ENCODE measurements around the gene CDH20.

Gene CDH20

DNA sequence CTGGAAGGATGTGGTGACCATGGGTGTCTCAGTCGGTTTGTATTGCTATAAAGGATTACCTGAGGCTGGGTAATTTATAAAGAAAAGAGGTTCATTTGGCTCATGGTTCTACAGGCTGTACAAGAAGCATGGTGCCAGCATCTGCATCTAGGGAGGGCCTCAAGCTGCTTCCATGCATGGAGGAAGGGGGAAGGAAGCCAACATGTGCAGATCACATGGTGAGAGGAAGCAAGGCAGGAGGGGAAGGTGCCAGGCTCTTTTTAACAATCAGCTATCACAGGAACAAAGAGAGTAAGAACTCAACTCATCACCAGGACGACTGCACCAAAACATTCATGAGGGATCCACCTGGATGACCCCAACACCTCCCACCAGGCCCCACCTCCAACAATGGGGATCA is 209.4 kb downstream of the CDH20 start:
- no peak for DNase-seq

DNA sequence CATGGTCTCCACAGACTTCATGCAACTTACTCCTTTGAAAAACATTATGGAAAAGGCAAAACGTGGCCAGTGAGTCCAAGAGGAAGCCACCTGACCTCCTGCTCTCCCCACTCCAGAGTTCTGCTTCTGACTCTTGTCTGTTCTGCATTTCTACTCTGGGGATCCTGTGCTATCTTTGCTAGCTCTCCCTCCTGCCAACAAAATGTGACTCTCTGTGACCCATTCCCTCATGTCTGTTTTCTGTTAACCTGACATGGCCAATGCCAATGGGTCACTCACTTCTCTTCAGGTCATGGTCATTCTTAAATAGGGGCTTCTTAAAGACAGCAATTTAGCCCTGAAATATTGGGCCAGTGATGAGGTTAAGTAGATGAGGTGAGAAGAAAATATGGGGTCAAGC is 210.3 kb downstream of the CDH20 start:
- DNase-seq, result no peak

DNA sequence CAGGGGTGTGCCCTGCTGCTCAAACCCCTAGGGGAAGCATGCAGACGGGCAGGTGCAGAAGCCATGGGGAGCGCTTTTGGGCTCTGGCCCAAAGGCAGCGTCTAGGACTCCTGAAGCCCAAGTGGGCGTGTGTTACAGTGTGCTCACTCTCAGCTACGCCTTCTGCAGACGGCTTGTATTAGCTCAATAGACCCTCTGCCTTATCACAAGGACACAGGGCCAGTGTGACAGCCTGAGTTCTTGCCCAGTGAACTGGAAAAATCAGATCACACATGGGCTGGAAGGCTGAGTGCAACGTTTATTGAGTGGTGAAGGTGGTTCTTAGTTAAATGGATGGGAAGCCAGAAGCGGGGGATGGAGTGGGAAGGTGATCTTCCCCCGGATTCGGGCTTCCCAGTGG is 210.9 kb downstream of the CDH20 start:
- no peak for DNase-seq

DNA sequence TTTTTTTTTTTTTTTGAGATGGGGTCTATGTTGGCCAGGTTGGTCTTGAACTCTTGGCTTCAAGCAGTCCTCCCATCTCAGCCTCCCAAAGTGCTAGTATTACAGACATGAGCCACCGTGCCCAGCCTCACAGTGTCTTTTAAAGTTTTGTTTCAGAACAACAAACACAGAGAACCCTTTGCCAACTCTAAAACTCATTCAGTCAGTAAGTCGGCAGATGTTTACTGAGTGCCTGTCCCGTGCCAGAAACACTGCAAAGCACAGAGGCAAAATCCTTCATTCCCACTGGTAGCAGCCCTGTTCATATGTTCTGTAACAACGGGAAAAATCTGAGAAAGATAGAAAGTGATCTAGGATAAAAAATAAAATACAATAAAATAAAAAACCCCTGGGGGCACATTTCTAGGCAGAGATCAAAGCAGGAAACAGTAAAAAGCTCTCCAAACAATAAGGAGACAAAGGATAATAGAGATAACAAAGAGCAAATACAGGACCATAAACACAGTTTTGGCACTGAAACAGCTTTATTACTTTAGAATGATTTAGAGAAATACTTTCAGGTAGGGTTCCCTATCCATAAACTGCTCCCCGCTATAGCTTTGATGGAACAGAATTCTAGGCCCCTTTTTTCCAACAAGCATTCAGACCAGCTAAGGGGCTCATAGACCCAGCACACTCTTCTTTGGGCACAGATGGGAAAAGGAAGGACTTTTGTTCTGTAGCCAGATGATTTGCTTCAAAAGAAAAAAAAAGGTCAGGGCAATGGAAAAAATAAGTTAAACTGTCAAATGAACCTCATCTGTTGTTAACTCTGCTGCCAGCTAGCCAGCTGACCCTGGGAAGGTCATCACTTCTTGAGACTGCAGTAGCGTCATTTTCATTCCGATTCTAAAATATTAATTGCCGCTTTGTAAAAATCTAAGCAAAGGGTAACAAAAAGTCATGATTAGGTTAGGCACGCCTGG is 212.3 kb downstream of the CDH20 start:
- DNase-seq, result no peak

DNA sequence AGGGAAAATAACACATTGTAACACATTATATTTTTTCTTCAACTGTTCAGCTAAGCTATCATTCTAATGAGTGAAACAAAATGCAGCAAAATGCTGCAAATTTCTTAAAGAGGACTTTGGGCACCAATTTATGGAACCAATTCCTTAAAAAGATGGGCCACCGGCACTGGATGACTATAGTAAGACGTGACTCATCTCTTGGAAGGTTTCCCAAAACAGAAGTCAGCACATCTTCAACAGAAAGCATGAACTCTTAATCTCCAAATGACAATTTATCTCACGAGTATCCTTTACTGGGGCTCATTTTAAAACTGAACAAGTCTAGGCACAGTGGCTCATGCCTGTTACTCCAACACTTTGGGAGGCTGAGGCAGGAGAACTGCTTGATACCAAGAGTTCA is 213.4 kb downstream of the CDH20 start:
- no peak for DNase-seq

DNA sequence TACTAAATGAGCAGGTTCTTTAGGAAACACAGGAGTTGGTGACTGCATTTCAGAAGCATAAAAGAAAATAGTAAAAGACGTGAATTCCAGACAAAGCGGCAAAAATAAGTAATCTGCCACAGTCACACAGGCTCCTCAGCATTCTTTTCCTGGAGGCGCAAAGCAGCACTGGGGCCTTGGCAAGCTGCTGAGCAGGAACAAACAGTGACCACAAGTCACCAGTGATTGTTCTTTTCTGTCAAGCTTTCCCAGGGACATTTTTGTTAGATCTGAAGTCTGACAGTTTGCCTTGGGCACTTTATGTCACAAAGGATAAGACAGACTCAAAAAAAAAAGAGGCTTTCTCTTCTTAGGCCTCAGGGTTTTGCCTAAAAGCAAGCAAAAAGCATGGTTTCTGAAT is 216.2 kb downstream of the CDH20 start:
- no peak for DNase-seq

DNA sequence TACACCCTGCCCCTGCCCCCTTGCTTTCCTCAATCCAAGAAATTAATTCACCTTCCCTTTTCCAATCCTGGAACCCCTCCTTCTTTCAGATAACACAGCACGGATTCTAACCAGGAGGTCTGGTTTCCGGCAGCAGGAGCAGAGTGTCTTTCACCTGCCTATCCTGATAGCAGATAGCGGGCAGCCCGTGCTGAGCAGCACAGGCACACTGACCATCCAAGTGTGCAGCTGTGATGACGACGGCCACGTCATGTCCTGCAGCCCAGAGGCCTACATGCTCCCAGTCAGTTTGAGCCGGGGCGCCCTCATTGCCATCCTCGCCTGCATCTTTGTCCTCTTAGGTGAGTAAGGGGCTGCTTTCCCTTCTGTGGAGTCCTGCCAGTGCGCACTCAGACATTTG is 216.7 kb downstream of the CDH20 start:
- no peak for DNase-seq

DNA sequence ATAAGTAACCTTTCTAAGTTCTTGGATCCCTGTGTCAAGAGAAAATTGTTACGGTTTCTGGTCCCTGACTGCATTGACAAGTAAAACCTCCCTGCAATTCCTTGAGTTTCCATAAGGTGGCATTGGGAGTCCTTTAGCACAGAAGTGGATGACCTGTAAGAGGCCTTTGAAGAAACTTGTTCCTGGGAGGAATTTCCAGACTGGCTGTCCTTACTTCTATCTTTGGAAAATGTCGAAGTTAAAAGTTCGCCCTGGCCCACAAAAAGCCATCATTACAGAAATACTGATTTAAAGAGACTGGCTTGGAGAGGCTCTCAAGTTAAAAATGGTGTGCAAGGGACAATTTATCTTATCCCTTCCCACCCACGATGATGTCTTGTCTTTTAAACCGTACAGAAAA is 218.4 kb downstream of the CDH20 start:
- DNase-seq, result peak; percentile 52

DNA sequence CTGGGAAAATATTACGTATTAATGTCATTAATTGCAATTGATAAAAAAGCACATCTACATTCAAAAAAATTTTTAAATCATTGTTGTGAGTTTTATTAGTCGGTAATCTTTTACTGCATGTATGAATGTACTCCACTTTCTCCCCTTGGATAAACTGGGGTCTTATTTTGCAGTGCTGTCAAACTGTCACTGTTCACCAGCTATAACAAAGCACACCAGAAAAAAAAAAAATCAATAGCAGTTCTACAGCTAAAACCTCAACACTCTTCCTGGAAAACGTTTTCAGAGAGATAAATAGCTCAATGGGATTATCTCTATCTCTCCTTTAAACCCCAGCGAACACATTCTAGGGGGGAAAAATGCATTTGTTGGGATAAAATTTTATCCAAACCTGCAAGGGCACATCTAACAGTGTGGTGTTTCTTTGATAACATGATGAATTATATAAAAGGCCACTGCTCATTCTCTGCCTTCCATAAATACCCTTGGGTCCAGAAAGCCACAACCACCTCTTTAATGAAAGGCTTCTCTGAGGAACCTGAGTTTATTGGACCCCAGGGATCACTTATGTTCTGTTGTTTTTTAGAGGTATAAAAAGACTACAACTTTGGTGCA is 219.9 kb downstream of the CDH20 start:
- no peak for DNase-seq

DNA sequence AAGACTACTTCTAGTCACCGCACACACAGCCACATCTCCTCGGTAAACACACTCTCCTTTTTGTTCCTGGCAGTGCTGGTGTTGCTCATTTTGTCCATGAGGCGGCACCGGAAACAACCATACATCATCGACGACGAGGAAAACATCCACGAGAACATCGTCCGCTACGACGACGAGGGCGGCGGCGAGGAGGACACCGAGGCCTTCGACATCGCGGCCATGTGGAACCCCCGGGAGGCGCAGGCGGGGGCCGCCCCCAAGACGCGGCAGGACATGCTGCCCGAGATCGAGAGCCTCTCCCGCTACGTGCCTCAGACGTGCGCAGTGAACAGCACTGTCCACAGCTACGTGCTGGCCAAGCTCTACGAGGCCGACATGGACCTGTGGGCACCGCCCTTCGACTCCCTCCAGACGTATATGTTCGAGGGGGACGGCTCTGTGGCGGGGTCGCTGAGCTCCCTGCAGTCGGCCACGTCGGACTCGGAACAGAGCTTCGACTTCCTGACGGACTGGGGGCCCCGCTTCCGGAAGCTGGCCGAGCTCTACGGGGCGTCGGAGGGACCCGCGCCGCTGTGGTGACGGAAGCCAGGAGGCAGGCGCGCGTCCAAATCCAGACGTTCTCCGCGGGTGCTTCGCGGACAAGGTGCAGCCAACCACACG is 221.0 kb downstream of the CDH20 start:
- DNase-seq, result no peak

DNA sequence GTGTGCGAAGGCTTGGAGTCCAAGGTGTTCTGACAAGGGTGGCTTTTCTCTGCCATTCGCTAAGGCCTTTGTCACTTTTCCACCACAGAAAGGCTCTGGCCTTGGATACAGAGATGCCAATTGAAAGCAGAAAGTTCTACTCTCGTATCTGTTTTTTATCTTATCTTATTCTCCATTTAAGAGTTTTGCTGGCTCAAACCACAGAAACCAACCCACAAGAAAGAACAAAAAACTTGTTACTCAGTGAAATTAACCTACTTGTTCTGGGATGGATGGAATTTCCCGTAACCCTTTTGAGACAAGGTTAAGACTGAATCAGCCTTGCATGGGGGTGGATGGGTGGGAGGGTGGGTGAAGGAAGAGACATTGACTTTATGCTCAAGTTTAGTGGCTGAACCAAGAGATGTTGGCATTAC is 221.7 kb downstream of the CDH20 start:
- no peak for DNase-seq

DNA sequence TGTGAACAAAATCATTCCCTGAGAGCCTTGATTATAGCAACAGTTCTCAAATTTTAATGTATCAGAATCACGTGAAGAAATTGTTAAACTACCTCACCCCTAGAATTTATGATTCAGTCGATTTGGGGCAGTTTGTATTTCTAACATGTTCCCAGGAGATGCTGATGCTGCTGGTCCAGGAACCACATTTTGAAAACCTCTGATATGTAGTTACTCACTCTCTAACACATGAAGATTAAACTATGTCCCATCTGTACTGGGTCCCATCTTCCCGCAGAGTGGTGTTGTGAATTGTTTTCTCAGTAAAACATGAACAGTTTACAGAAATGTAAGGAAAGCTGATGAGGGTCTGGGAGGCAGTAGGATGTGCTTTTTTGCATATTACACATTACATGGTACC is 223.1 kb downstream of the CDH20 start:
- DNase-seq, result no peak

DNA sequence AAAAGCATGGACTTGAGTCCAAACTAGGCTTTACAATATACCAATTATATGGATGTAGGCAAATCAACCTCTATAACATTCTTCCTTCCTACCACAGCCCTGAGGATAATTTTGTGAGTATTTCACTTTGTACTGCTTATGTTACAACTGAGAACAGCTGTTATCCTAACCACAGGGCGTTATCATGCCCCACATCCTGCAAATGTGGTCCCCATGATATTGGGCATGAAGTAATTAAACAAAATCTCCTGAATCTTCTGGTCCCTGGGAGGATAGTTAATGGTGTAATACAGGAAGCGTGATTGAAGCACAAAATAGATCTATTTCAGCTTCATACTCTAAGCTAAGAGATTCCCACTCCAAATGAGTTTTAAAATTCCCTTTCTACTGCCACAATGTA is 223.6 kb downstream of the CDH20 start:
- no peak for DNase-seq

DNA sequence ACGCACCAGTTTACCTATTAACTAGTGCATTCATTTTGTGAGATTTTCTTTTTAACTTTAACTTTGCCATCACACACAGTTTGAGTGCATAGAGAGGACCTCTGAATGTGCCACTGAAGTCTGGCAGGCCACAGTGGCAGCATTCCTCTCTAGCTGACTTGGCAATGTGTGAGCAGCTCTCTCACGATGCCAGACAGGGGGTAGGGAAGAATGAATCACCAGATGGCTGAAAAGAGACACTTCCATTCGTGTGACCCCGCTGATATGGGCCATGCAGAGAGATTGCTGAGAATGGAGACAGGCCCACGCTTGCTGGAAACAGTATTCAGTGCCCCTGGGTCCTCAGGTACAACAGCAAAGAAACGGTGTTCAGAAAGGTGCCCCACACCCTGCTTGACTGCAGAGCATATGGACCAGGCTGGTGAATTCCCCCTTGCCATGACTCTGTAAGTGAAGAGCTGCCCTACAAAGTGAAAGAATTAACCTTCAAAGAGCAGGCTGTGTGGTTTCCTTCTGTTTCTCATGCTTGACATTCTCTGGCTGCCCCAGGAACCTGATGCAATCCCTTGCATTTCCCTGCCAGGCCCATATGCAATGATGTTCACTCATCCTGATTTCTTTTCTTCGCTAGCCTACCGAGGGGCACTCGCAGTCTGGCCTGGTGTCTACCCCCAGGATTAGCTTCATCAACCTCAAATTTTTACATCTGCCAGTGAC is 236.1 kb downstream of the CDH20 start:
- DNase-seq, result no peak

DNA sequence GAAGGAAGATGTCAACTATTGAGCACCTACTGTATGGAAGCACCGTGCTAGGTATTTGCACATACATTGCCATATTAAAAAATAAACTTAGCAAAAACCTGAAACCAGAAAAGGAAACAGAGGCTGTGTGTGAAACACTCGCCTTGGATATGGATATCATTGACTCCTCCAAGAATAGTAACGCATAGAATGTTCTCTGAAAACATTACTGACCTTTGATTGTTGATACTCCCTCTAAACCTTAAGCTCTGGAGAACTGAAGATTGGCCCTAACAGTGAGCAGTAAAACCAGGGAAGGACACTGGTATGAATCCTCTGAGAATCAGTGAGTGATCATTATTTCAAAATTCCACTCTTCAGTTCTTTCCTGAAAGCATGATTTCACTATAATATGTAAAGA is 236.8 kb downstream of the CDH20 start:
- DNase-seq, result no peak

DNA sequence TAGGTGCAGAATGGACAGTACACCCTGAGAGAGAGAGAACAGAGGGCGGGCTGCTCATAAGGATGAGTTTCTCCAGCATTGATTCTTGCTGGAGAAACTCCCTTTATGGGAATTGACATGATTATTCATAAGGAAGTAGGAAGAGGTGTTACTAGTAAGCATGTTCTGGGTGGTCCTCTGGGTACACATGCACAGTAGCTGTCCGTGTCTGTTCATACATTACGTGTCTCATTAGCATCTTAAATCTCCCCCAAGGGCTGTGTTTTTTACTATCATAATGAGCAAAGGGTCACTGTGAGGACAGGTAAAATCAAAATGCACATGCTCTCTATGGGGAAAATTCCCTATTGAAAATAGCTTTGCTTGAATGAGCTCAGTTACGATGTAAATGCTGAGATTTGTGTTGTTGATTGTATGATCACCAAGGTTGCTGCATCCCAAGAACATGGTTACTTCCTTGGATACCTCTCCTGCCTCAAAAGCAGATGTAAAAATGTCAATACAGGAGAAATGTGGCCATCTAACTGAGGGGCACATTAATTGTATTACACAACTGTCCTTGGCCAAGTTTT is 238.9 kb downstream of the CDH20 start:
- no peak for DNase-seq

DNA sequence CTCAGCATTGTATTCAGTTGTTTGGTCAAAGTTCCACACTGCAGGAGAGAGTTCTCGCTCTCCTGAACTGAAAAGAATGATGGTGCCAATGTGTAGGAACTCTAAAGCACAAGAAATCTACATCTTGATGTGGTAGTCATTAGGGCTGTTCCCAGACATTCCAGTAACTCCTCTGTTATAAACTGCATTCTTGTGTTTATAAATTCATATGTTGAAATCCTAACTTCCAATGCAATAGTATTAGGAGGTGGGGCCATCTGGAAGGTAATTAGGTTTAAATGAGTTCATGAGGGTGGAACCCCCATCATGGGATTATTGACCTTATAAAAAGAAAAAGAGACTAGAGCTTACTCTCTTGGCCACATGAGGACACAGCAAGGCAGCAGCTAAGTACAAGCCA is 239.6 kb downstream of the CDH20 start:
- no peak for DNase-seq

DNA sequence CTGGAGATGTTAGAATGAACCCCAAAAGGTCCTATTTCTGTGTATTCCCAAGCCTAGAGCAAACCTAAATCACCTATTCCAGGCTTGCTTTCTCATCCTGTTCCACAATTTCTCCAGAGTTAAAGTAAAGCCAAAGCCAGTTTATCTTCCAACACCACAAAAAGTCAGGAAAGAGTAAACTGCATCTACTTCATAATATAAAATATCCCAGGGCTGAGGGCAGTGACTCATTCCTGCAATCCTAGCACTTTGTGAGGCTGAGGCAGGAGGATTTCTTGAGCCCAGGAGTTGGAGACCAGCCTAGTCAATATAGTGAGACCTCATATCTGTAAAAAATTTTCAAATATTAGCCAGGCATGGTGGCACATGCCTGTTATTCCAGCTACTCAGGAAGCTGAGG is 241.4 kb downstream of the CDH20 start:
- DNase-seq, result no peak

DNA sequence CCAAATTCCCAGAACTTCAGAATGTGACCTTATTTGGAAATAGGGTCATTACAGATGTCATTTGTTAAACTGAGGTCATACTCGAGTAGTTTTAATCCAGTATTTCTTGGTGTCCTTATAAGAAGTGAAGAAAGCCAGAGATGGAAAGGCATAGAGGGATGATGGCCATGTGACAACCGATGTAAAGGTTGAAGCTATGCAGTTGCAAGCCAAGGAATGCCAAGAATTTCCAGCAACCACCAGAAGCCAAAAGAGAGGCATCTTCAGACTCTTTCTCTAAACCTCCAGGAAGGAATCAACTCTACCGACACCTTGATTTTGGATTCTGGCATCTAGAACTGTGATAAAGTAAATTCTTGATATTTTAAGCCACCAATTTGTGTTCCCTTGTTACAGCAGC is 242.2 kb downstream of the CDH20 start:
- DNase-seq, result no peak

DNA sequence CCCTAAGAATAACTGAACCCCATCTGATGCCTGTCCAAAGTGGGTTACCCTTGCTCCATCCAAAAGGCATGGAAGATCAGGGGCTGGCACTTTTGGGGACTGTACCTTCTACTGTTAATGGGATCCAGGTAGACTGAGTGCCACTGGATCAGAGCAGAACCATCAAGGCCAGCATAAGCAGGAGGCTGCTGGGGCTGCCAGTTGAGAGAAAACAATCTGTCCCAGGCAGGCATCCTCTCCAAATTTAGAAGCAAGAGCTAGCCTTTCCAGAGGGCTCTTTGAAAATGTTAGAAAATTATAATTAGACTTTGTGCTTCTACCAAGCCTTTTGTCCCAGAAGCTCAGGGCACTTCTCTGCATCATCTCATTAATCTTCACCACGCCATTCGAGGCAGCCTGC is 245.6 kb downstream of the CDH20 start:
- DNase-seq, result no peak

DNA sequence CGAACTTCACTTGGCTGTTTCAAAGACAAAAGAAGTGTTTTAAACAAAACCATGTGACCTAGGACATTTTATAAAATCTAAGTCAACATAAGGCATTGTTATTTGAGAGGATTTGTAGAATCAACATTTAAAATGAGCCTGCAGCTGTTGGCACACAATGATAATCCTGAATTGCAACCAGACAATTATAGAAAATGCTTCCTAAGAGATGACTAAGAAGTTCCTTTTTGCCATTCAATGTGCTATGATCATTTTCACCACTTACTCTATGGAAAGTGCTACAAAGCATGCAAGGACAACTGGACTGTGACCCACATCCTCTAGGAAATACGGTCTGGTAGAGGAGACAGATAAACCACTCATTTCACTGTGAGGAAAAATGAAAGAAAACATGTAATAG is 246.4 kb downstream of the CDH20 start:
- DNase-seq, result no peak

DNA sequence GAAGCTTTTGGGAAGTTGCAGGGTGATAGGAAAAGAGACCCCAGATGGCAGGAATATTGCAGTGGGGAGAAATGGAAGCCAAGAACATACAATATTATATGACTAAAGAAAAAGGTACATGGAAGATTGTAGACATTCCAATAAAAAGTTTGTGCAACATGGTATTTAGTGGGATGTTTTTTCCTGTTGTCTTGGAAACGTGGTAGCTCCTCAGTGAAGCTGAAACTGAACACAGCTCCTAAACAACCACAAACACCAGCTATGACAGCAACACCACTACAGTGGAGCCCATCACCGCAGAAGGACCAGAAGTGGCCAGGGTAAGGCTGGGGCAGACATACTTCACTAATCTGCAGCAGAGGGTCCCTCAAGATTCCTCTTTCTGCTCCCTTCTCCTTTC is 246.8 kb downstream of the CDH20 start:
- DNase-seq, result no peak

DNA sequence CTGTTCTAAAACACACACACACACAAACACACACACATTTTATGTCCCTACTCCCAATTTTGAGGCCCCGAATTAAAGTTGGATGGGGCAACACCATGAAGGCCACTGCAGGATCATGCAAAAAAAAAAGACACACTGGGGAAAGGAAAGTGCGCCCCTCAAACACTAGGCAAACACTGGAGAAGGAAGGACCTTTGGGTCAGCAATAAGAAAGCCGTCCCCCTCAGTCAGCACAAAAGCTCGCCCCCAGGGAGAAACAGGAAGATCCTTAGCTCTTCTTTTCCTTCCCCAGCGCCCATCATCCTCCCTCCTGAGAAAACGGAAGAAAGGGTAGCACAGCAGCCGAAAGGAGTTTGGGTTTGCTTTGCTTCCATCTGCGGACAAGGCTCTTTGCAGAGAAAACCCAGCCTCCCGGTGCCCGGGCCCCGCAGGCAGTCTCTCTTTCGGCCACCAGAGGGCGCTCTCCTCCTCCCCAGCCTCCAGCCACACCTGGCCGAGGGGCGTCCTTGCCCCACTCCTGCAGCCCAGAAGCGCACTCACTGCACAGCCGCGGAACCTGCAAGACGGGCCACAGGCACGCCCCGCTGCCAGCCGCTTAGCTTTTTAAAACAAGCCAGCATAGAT is 248.5 kb downstream of the CDH20 start:
- peak; percentile 77 for DNase-seq

Measured in NCI-H1092 (cell line).